ENCODE data around the gene MTMR3. TPM values are rescaled to one million over a fixed set of nuclear protein-coding genes. Genes with fewer than 3 reads are reported as not detected.
"Not testable (repeated sequence)": the region's sequence is repeated elsewhere in the genome, so short reads cannot be mapped to it uniquely, and the experiment has no call there.

Gene MTMR3
- total RNA-seq, 1 donor from 2014 or later, result 35.4 TPM

DNA sequence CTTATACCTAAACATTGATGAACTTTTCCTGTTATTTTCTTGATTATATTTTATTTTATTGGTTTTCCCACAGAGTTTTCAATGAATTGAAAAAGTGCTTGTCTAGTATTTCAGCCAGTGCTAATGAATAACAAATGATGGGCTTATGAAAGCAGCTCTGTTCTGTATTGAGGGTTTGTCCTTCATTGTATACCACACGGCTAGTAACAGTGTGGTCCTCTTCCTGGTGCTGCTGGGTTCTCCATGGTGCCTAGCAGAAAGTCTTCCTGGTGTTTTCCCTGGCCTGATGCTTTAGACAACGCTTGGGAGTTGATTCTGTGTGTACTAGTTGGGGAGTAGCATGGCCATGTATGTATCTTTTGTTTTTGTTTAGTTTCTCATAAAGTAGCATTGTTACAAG, 89.1 kb downstream of the MTMR3 start:
- H3K9ac ChIP-seq, result no peak overlapping the region
- peaks cover 19% of the 10 kb centered on the region for H3K4me1 ChIP-seq
- Mint-ChIP-seq H3K27me3 (ENCODE audit: insufficient read depth, low read depth) (peaks cover 2% of the 10 kb centered on the region), H3K36me3 (peaks cover 3% of the 10 kb centered on the region), H3K27ac (no peak overlapping the region), H3K9me3 (no peaks in the 10 kb centered on the region), H3K4me3 (no peak overlapping the region), H3K4me1 (peaks cover 3% of the 10 kb centered on the region)
- no peak for DNase-seq (ENCODE audit: low spot score)
- H3F3A ChIP-seq (ENCODE audit: low read depth), result no peaks in the 10 kb centered on the region
- H4K20me1 ChIP-seq (ENCODE audit: low read depth), result peaks cover 12% of the 10 kb centered on the region
- TF ChIP-seq EZH2 (IDR thresholded peaks at IDR 0.05), result no peak
- TF ChIP-seq, protein P1, sequence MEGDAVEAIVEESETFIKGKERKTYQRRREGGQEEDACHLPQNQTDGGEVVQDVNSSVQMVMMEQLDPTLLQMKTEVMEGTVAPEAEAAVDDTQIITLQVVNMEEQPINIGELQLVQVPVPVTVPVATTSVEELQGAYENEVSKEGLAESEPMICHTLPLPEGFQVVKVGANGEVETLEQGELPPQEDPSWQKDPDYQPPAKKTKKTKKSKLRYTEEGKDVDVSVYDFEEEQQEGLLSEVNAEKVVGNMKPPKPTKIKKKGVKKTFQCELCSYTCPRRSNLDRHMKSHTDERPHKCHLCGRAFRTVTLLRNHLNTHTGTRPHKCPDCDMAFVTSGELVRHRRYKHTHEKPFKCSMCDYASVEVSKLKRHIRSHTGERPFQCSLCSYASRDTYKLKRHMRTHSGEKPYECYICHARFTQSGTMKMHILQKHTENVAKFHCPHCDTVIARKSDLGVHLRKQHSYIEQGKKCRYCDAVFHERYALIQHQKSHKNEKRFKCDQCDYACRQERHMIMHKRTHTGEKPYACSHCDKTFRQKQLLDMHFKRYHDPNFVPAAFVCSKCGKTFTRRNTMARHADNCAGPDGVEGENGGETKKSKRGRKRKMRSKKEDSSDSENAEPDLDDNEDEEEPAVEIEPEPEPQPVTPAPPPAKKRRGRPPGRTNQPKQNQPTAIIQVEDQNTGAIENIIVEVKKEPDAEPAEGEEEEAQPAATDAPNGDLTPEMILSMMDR (IDR thresholded peaks at IDR 0.05), result no peak
- no peak for TF ChIP-seq EZH2phosphoT487 (IDR thresholded peaks at IDR 0.05)
- H2AFZ ChIP-seq (replicated peaks), result no peak overlapping the region
- H3K36me3 ChIP-seq, result no peaks in the 10 kb centered on the region
- H3K4me2 ChIP-seq, result no peak overlapping the region
- H3K27me3 ChIP-seq, result no peaks in the 10 kb centered on the region
- H3K4me3 ChIP-seq, result no peak overlapping the region
- H3K27ac ChIP-seq, result no peak overlapping the region
- H3K9me3 ChIP-seq (ENCODE audit: low read depth), result no peaks in the 10 kb centered on the region
- peaks cover 7% of the 10 kb centered on the region for H3K79me2 ChIP-seq (ENCODE audit: low read depth)

DNA sequence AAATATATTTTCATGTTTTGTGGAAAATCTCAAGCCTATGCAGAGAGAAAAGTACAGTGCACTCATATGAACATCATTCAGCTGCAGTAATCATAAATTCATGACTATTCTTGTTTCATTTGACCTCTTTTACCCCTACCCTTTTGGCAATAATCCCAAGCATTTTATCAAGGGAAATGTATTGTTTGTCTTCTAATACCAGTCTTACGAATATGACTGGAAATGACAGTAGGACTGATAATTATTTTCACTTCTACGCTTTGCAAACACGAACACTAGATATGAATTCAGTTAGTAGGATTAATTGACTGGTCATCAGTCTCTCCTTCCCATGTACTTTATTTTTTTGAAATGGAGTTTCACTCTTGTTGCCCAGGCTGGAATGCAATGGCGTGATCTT, 90.3 kb downstream of the MTMR3 start:
- H3K27ac ChIP-seq, result no peak overlapping the region
- no peaks in the 10 kb centered on the region for H3F3A ChIP-seq (ENCODE audit: low read depth)
- no peaks in the 10 kb centered on the region for H3K36me3 ChIP-seq
- H3K36me3 Mint-ChIP-seq, result peaks cover 3% of the 10 kb centered on the region
- H3K4me1 Mint-ChIP-seq, result peaks cover 3% of the 10 kb centered on the region
- H3K27ac Mint-ChIP-seq, result no peak overlapping the region
- H3K4me3 Mint-ChIP-seq, result no peak overlapping the region
- no peaks in the 10 kb centered on the region for H3K27me3 ChIP-seq
- H3K4me1 ChIP-seq, result peaks cover 19% of the 10 kb centered on the region
- H3K4me3 ChIP-seq, result no peak overlapping the region
- H3K79me2 ChIP-seq (ENCODE audit: low read depth), result peaks cover 7% of the 10 kb centered on the region
- no peaks in the 10 kb centered on the region for H3K9me3 Mint-ChIP-seq
- TF ChIP-seq, protein P1 (IDR thresholded peaks at IDR 0.05), result no peak
- TF ChIP-seq EZH2 (IDR thresholded peaks at IDR 0.05) (no peak), EZH2phosphoT487 (IDR thresholded peaks at IDR 0.05) (no peak)
- H3K27me3 Mint-ChIP-seq (ENCODE audit: insufficient read depth, low read depth), result peaks cover 2% of the 10 kb centered on the region
- H3K9me3 ChIP-seq (ENCODE audit: low read depth), result no peaks in the 10 kb centered on the region
- no peak overlapping the region for H3K4me2 ChIP-seq
- DNase-seq (ENCODE audit: low spot score), result no peak
- H3K9ac ChIP-seq, result no peak overlapping the region
- no peak overlapping the region for H2AFZ ChIP-seq (replicated peaks)
- H4K20me1 ChIP-seq (ENCODE audit: low read depth), result peaks cover 11% of the 10 kb centered on the region

DNA sequence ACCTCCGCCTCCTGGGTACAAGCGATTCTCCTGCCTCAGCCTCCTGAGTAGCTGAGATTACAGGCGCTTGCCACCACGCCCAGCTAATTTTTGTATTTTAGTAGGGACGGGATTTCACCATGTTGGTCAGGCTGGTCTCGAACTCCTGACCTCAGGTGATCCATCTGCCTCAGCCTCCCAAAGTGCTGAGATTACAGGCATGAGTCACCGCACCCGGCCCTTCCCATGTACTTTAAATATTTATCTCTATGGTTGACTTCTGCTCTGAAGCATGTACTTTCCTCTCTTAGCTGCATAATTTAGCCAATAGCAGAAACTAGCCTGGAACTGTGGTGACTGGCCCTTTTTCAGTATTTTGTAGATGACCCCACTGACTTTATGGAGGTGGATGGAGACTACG, 90.7 kb downstream of the MTMR3 start:
- H3K27ac ChIP-seq; H3K4me2 ChIP-seq; H3K27ac Mint-ChIP-seq; H3K4me3 ChIP-seq; H3K27me3 Mint-ChIP-seq (ENCODE audit: insufficient read depth, low read depth); H3F3A ChIP-seq (ENCODE audit: low read depth); DNase-seq (ENCODE audit: low spot score); H3K36me3 Mint-ChIP-seq; H3K79me2 ChIP-seq (ENCODE audit: low read depth); H3K36me3 ChIP-seq; H3K4me1 Mint-ChIP-seq; H3K9me3 ChIP-seq (ENCODE audit: low read depth); H3K9me3 Mint-ChIP-seq; H3K4me3 Mint-ChIP-seq; H2AFZ ChIP-seq (replicated peaks); H3K9ac ChIP-seq; H3K27me3 ChIP-seq: not testable (repeated sequence)
- Histone ChIP-seq H3K4me1 (peaks cover 19% of the 10 kb centered on the region), H4K20me1 (ENCODE audit: low read depth) (peaks cover 11% of the 10 kb centered on the region)

DNA sequence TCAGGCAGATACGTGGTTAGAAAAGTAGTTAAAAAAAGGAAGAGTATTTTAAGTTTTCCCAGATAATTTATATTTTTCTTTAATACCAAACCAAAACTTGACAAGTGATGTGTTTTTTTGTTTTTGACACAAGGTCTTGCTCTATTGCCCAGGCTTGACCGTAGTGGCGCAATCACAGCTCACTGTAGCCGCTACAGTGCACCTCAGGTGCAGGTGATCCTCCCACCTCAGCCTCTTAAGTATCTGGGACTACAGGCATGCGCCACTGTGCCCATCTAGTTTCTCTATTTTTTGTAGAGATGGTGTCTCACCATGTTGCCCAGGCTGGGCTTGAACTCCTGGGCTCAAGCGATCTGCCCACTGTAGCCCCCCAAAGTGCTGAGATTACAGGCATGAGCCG, 92.5 kb downstream of the MTMR3 start:
- H3K9ac ChIP-seq, result no peak overlapping the region
- H3K4me3 Mint-ChIP-seq, result no peak overlapping the region
- H3K27me3 Mint-ChIP-seq (ENCODE audit: insufficient read depth, low read depth), result peaks cover 2% of the 10 kb centered on the region
- no peak overlapping the region for H3K27ac ChIP-seq
- no peak overlapping the region for H3K27ac Mint-ChIP-seq
- no peaks in the 10 kb centered on the region for H3K36me3 Mint-ChIP-seq
- TF ChIP-seq EZH2phosphoT487 (IDR thresholded peaks at IDR 0.05), result no peak
- TF ChIP-seq, protein P1 (IDR thresholded peaks at IDR 0.05), result no peak
- no peak for TF ChIP-seq EZH2 (IDR thresholded peaks at IDR 0.05)
- H3K27me3 ChIP-seq, result no peaks in the 10 kb centered on the region
- DNase-seq (ENCODE audit: low spot score), result no peak
- peaks cover 11% of the 10 kb centered on the region for H4K20me1 ChIP-seq (ENCODE audit: low read depth)
- peaks cover 19% of the 10 kb centered on the region for H3K4me1 ChIP-seq
- H3K4me2 ChIP-seq, result no peak overlapping the region
- peaks cover 7% of the 10 kb centered on the region for H3K79me2 ChIP-seq (ENCODE audit: low read depth)
- no peaks in the 10 kb centered on the region for H3K9me3 Mint-ChIP-seq
- H3K4me1 Mint-ChIP-seq, result no peaks in the 10 kb centered on the region
- H2AFZ ChIP-seq (replicated peaks), result no peak overlapping the region
- no peaks in the 10 kb centered on the region for H3K36me3 ChIP-seq
- no peak overlapping the region for H3K4me3 ChIP-seq
- H3F3A ChIP-seq (ENCODE audit: low read depth), result no peaks in the 10 kb centered on the region
- no peaks in the 10 kb centered on the region for H3K9me3 ChIP-seq (ENCODE audit: low read depth)

Measured in neural progenitor cell (in vitro differentiated cells).